ENCODE results near the gene ZNF488.

The ZNF488 gene

GRCh38 chr10:47330804-47331203 is 53.3 kb downstream of the ZNF488 start:
- H3F3A ChIP-seq (ENCODE audit: insufficient read depth, low read length), result no peaks in the 10 kb centered on the region
- H3K79me2 ChIP-seq (ENCODE audit: insufficient read depth, low read length), result no peaks in the 10 kb centered on the region
- H3K9ac ChIP-seq (ENCODE audit: low read length), result no peak overlapping the region
- H2AFZ ChIP-seq (ENCODE audit: low read length), result no peak overlapping the region
- no peaks in the 10 kb centered on the region for H3K27me3 ChIP-seq (ENCODE audit: insufficient read depth, low read length)
- H3K4me3 ChIP-seq (ENCODE audit: low read depth, low read length, poor library complexity, severe bottlenecking), result no peak overlapping the region
- no peak for TF ChIP-seq EZH2 (IDR thresholded peaks at IDR 0.05; ENCODE audit: borderline replicate concordance, low read length)
- TF ChIP-seq, protein P1, sequence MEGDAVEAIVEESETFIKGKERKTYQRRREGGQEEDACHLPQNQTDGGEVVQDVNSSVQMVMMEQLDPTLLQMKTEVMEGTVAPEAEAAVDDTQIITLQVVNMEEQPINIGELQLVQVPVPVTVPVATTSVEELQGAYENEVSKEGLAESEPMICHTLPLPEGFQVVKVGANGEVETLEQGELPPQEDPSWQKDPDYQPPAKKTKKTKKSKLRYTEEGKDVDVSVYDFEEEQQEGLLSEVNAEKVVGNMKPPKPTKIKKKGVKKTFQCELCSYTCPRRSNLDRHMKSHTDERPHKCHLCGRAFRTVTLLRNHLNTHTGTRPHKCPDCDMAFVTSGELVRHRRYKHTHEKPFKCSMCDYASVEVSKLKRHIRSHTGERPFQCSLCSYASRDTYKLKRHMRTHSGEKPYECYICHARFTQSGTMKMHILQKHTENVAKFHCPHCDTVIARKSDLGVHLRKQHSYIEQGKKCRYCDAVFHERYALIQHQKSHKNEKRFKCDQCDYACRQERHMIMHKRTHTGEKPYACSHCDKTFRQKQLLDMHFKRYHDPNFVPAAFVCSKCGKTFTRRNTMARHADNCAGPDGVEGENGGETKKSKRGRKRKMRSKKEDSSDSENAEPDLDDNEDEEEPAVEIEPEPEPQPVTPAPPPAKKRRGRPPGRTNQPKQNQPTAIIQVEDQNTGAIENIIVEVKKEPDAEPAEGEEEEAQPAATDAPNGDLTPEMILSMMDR (IDR thresholded peaks at IDR 0.05; ENCODE audit: low read length), result no peak
- H3K27ac ChIP-seq (ENCODE audit: low read depth, low read length, poor library complexity, severe bottlenecking), result no peak overlapping the region
- H3K36me3 ChIP-seq (ENCODE audit: insufficient read depth, low read length), result no peaks in the 10 kb centered on the region
- no peaks in the 10 kb centered on the region for H3K9me2 ChIP-seq (ENCODE audit: low read depth, low read length)
- H3K4me1 ChIP-seq (ENCODE audit: insufficient read depth, low read length, severe bottlenecking), result no peaks in the 10 kb centered on the region
- no peaks in the 10 kb centered on the region for H3K9me3 ChIP-seq (ENCODE audit: low read length)
- no peaks in the 10 kb centered on the region for H4K20me1 ChIP-seq (ENCODE audit: insufficient read depth, low read length)
- no peak overlapping the region for H3K4me2 ChIP-seq (ENCODE audit: low read length)

GRCh38 chr10:47330366-47330765 is 53.7 kb downstream of the ZNF488 start:
- no peaks in the 10 kb centered on the region for H3K4me1 ChIP-seq (ENCODE audit: insufficient read depth, low read length, severe bottlenecking)
- no peak overlapping the region for H3K4me3 ChIP-seq (ENCODE audit: low read depth, low read length, poor library complexity, severe bottlenecking)
- no peaks in the 10 kb centered on the region for H3K79me2 ChIP-seq (ENCODE audit: insufficient read depth, low read length)
- no peaks in the 10 kb centered on the region for H3K9me2 ChIP-seq (ENCODE audit: low read depth, low read length)
- no peak overlapping the region for H3K27ac ChIP-seq (ENCODE audit: low read depth, low read length, poor library complexity, severe bottlenecking)
- H3K9ac ChIP-seq (ENCODE audit: low read length), result no peak overlapping the region
- H3K9me3 ChIP-seq (ENCODE audit: low read length), result no peaks in the 10 kb centered on the region
- no peaks in the 10 kb centered on the region for H3K36me3 ChIP-seq (ENCODE audit: insufficient read depth, low read length)
- H3K27me3 ChIP-seq (ENCODE audit: insufficient read depth, low read length), result no peaks in the 10 kb centered on the region
- TF ChIP-seq EZH2 (IDR thresholded peaks at IDR 0.05; ENCODE audit: borderline replicate concordance, low read length), result no peak
- TF ChIP-seq, protein P1 (IDR thresholded peaks at IDR 0.05; ENCODE audit: low read length), result no peak
- no peak overlapping the region for H2AFZ ChIP-seq (ENCODE audit: low read length)
- H3F3A ChIP-seq (ENCODE audit: insufficient read depth, low read length), result no peaks in the 10 kb centered on the region
- no peak overlapping the region for H3K4me2 ChIP-seq (ENCODE audit: low read length)
- no peaks in the 10 kb centered on the region for H4K20me1 ChIP-seq (ENCODE audit: insufficient read depth, low read length)

- H3K4me1 ChIP-seq (ENCODE audit: insufficient read depth, low read length, severe bottlenecking), result no peaks in the 10 kb centered on the region
- H3K4me2 ChIP-seq (ENCODE audit: low read length), result no peak overlapping the region
- no peak overlapping the region for H3K27ac ChIP-seq (ENCODE audit: low read depth, low read length, poor library complexity, severe bottlenecking)
- no peak overlapping the region for H2AFZ ChIP-seq (ENCODE audit: low read length)
- H3F3A ChIP-seq (ENCODE audit: insufficient read depth, low read length), result no peaks in the 10 kb centered on the region
- H3K9me3 ChIP-seq (ENCODE audit: low read length), result no peaks in the 10 kb centered on the region
- no peak overlapping the region for H3K4me3 ChIP-seq (ENCODE audit: low read depth, low read length, poor library complexity, severe bottlenecking)
- H3K27me3 ChIP-seq (ENCODE audit: insufficient read depth, low read length), result no peaks in the 10 kb centered on the region
- TF ChIP-seq EZH2 (IDR thresholded peaks at IDR 0.05; ENCODE audit: borderline replicate concordance, low read length), result no peak
- TF ChIP-seq, protein P1 (IDR thresholded peaks at IDR 0.05; ENCODE audit: low read length), result no peak
- H3K36me3 ChIP-seq (ENCODE audit: insufficient read depth, low read length), result no peaks in the 10 kb centered on the region
- no peaks in the 10 kb centered on the region for H3K9me2 ChIP-seq (ENCODE audit: low read depth, low read length)
- no peaks in the 10 kb centered on the region for H4K20me1 ChIP-seq (ENCODE audit: insufficient read depth, low read length)
- H3K9ac ChIP-seq (ENCODE audit: low read length), result no peak overlapping the region
- H3K79me2 ChIP-seq (ENCODE audit: insufficient read depth, low read length), result no peaks in the 10 kb centered on the region
Observed at GRCh38 chr10:47329855-47330254, 54.2 kb downstream of the ZNF488 start.
